Hematopoietic multipotent progenitor cell treated with erythropoietin and hydrocortisone succinate and interleukin-3 and kit ligand, for 15 days (in vitro differentiated cells): Measurements from ENCODE around the gene NDC1.

Experiments used
- DNase-seq: peaks from one replicate; pipeline ENCODE4 v3.0.0-alpha.2; 2015; ENCODE audit warnings: low spot score

NDC1 gene

DNA sequence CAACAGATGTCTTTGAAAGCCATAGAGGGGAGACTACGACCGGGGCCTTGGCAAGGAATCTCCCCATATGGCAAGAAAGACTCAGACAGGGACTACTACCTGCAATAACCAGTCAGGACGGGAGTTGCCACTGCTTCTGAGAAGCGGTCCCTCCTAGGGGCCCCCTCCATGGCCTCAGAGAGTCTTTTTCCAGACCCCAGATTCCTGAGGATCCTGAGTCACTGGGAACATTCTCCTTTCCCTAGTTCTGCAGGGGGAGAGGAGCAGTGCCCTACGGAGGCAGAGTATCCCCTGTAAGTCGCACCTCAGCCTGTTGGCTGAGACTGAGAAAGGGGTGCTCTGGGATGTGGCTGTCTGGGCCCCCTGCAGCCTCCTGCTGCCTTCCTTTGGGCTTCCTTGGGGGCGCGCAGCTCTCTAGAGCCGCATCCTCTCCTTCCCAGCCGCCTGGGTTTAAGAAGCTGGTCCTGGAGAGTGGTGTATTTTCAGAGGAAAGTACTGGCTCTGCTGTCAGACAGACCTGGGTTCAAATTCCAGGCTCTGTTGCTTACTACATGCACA, 107.0 kb downstream of the NDC1 start:
- DNase-seq, result no peak

DNA sequence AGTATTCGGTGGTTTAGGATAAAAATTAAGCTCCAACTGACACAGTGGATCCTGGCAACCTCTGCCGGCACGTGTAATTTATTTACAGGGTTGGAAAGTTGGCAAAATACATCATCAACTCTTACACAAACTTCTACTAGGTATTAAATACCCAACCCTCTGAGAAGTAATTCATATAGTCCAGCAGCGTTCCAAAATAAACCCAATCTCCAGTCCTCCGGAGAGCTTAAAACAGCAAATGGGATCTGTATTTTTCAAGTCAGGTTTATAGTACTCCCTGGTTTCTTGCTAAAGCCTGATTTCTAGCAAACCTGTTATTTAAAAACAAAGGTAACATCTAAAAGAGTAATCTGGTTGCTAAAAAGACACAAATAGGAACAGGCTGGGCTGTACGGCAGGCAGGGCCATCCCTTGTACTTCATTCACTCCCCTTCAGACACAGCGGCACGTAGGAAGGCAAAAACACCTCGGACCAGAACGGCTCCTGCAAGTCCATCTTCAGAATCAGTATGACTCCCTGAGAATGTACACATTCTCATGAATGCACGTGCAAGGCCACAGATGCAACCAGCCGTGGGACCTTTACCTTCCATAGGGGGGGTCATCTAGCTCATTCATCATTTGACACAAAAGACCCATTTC, 107.8 kb downstream of the NDC1 start:
- DNase-seq, result no peak

DNA sequence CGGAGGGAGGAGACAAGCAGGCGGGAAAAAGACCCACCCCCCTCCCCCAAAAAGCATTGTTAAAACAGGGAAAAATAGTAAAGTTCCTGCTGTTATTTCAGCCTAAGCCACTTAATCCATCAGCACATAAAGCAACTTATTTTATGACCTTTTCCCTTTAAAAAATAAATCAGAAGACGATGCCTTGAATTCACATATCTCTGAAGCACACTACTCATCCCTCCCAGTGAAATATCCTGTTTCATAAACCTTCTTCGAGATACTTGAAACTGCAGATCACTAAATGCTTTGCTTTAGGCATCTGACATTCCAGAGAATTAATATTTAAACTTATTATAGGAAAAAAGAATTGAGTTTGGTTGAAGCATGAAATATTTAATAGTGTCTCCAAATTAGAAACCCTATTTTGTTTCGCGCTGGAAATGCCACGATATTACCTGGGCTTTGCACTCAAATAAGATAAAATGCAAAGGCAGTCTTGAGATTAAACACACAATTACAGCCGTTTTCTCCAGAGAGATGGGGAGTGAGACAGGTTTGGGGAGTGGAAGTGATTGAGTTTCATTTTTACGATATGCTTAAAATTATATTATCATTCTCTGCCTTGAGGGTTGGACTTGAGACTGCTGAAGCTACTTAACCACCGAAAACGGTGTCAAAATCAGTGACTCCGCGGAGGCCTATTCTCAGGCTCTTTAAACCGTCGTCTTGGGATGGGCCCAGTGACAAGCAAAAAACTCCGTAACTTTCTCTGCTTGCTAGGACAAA, 108.5 kb downstream of the NDC1 start:
- DNase-seq, result no peak

DNA sequence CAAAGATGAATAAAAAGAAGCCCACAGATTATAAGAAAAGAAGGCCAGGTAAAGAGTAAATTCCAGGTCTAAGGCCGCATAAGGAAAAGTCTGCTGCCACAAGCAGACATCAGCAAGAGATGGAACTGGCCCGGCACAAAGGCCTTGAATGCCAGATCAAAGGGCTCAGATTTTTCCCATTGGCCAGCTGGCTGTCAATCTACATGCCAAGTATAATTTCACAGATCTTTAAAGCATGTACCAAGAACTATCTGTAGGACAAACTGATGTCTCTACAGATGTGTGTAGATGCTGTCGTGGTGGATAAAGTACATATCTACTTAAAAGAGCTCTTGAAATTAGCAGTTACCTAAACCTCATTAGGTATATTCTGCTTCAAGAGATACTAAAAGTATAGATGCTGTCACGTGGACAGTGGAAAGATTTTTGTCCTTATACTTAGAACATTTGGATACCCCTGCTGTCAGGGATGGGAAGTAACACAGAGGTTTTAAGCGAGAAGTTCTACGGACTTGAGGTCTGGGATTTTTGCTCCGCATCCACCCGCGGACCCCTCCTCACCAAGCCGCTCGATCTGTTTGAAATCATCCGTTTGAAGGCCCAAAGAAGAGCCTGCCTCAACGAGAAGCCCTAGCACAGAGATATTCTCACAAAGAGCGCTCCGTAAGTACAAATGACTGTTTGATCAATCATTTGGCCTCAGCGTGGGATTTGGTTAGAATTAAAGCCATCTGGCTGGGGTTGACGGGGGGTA, 109.2 kb downstream of the NDC1 start:
- no peak for DNase-seq

DNA sequence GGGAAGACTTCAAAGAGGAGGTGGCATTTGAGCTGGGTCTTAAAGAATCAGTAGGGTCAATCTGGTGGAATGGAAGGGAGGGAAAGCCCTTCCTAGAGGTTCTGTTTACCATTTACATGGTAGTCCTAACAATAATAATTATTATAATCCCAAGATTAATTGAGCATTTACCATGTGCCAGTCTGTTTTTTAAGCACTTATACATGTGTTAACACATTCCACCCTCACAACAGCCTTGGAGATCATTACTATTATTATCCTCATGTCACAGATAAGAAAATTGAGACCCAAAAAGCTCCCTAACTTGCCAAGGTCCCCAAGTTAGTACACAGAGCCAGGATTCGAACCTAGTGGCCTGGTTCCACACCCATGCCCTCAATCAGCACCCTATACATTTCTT, 109.9 kb downstream of the NDC1 start:
- no peak for DNase-seq

GRCh38 chr1:53727461-53728092, 110.5 kb downstream of the NDC1 start:
- no peak for DNase-seq

GRCh38 chr1:53726009-53726600, 112.0 kb downstream of the NDC1 start:
- no peak for DNase-seq

DNA sequence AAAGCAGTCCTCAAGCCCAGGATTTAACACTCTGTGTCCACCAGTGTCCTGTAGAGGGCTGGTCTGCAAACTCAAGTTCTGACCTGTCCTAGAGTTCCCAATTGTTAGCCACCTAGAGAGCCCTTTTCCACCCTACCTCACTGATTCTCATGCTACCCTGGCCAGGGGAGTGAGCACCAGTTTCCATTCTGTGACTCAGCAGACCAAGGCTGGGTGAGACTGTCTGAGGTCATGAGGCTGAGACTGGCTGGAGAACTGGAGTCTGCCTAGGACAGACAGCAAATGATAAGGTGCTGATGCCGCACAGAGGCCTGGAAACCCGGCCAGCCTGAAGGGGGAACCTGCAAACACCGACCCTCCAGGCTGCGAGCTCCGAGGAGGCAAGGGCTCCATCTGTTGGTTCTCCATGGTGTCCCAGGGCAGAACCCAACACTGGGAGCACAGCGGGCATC, 112.8 kb downstream of the NDC1 start:
- no peak for DNase-seq

DNA sequence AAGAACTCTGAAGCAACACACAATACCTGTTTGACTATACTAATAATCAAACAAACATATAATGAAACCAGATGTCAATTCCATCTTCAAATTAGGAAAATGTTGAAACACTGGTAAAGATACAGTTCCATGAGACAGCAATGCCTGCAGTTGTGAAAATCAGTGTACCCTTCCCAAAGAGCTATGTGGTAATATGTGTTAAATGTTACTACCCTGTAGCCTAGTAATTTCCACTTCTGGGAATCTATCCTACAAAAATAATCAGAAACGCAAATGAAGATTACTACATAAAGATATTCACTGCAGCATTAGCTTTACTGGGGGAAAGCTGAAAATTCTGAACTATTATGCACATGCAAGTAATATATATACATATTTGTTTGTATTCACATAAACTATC, 116.1 kb downstream of the NDC1 start:
- no peak for DNase-seq

GRCh38 chr1:53721088-53721487, 117.0 kb downstream of the NDC1 start:
- no peak for DNase-seq

DNA sequence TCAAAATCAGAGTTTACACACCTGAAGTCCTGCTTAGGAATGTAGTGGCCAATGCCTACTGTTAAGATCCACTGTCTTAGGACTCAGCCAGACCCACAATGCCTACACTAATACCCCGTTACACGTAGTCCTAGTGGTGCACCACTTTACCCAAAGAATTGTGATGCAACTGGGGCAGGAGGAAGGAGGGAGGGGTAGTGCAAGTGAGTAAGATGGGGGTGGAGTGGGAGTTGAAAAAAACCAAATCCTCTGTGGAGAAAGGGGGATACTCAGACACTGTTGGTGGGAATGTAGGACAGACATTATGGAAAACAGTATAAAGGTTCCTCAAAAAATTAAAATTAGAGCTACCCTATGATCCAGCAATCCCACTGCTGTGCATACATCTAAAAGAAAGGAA, 118.6 kb downstream of the NDC1 start:
- no peak for DNase-seq

DNA sequence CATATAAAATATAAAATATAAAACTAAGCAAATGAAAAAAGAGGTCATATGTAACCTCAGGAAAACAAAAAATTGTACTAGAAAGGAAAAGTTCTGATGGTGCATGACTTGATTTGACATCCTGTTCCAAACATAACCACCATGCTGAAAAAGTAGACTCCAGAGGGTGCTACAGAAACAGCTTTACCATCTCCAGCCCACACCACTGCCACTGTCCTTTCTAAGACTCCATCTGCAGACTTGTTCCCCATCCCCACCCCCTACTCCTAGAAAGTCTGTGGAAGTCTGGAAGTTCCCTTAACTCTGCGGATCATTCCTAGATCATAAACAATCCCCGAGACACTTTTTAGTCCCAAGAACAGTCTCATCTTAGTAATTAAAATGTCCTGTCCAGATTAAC, 119.7 kb downstream of the NDC1 start:
- DNase-seq, result no peak

DNA sequence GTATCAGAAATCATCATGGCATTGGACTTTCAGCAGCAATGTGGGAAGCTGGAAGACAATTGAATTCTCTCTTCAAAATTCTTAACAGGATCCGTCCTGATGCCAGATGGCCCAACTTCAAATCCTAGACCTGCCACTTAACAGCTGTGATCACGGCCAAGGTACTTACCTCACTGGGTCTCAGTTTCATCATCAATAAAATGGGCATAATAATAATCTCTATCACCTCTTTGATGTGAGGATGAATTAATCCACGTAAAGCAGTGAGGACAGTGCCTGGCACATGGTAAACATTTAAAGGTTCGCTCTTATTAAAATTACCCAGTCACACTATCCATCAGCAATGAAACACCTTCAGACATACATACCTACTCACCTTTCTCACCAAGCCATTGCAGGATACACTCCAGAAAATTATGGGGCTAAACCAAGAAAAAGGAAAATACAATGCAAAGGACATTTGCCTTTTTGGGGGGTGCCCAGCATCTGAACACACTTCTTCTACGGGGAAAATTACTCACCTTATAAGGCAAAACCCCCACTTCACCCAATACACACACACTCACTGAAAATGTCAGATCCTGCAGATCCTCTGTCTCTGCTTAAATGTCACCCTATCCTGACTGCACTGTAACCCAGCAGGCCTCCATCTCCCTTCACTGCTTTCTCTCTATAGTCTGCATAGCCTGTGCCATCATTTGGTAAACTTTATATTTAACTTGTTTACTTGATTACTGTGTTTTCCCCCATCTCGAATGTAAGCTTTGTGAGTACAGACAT, 120.9 kb downstream of the NDC1 start:
- no peak for DNase-seq

GRCh38 chr1:53716150-53716549, 121.9 kb downstream of the NDC1 start:
- no peak for DNase-seq

GRCh38 chr1:53715478-53715877, 122.6 kb downstream of the NDC1 start:
- no peak for DNase-seq
